Uterus (tissue), 2 donors: ENCODE results near the gene CNN2.

ENCODE experiments used
- POLR2A ChIP-seq, 2 donors: fragments of 450-650 bp; IDR thresholded peaks; one replicate each; pipeline ENCODE4 v1.6.1; 2016; ENCODE audit warnings: antibody characterized with exemption in 2 of 2, mild to moderate bottlenecking in 1 of 2, moderate library complexity in 1 of 2
- TF ChIP-seq, protein P1 (sequence below), 4 experiments: fragments of 200-600 bp in 2 of 4; fragments of 450-650 bp in 2 of 4; sonication (generic) in 2 of 4; IDR thresholded peaks; one replicate each; pipeline ENCODE4 v1.5.1; 2016 to 2019; ENCODE audit warnings: antibody characterized with exemption in 4 of 4, mild to moderate bottlenecking in 2 of 4, moderate library complexity in 1 of 4

DNA sequence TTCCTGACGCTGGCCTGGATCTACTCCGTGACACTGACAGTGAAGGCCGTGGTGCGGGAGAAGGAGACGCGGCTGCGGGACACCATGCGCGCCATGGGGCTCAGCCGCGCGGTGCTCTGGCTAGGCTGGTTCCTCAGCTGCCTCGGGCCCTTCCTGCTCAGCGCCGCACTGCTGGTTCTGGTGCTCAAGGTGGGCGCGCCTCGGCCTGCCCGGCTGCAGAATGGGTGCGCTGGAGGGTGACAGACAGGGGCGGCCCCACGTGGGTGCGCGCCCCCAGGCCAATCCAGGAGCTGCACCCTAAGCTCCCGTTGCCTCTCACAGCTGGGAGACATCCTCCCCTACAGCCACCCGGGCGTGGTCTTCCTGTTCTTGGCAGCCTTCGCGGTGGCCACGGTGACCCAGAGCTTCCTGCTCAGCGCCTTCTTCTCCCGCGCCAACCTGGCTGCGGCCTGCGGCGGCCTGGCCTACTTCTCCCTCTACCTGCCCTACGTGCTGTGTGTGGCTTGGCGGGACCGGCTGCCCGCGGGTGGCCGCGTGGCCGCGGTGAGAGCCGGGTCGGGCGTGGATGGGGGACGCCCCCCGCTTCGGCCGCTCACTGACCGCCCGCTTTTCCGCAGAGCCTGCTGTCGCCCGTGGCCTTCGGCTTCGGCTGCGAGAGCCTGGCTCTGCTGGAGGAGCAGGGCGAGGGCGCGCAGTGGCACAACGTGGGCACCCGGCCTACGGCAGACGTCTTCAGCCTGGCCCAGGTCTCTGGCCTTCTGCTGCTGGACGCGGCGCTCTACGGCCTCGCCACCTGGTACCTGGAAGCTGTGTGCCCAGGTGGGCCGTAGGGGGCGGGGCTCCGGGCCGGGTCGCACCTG is 20.7 kb downstream of the CNN2 start:
- TF ChIP-seq, protein P1, sequence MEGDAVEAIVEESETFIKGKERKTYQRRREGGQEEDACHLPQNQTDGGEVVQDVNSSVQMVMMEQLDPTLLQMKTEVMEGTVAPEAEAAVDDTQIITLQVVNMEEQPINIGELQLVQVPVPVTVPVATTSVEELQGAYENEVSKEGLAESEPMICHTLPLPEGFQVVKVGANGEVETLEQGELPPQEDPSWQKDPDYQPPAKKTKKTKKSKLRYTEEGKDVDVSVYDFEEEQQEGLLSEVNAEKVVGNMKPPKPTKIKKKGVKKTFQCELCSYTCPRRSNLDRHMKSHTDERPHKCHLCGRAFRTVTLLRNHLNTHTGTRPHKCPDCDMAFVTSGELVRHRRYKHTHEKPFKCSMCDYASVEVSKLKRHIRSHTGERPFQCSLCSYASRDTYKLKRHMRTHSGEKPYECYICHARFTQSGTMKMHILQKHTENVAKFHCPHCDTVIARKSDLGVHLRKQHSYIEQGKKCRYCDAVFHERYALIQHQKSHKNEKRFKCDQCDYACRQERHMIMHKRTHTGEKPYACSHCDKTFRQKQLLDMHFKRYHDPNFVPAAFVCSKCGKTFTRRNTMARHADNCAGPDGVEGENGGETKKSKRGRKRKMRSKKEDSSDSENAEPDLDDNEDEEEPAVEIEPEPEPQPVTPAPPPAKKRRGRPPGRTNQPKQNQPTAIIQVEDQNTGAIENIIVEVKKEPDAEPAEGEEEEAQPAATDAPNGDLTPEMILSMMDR (IDR thresholded peaks at IDR 0.05) = no peak
- no peak for TF ChIP-seq POLR2A (IDR thresholded peaks at IDR 0.05)
